Breast epithelium (tissue), 3 donors: ENCODE results near the gene TXNRD1.

Source experiments
- CTCF ChIP-seq, 3 donors: fragments of 450-650 bp; IDR thresholded peaks; one replicate each; pipeline ENCODE4 v1.5.1; 2016 to 2017; ENCODE audit warnings: antibody characterized with exemption in 3 of 3, mild to moderate bottlenecking in 3 of 3, moderate library complexity in 3 of 3
- POLR2A ChIP-seq: fragments of 450-650 bp; IDR thresholded peaks from one replicate; pipeline ENCODE4 v1.6.1; 2016; ENCODE audit warnings: antibody characterized with exemption, mild to moderate bottlenecking, moderate library complexity
- POLR2AphosphoS5 ChIP-seq, 3 donors: sonication (generic); formaldehyde crosslinking; IDR thresholded peaks; one replicate each; pipeline ENCODE4 v1.6.1; 2017; ENCODE audit warnings: antibody characterized with exemption in 3 of 3

GRCh38 chr12:104334581-104334980 lies 119.0 kb downstream of the TXNRD1 start:
- no peak for TF ChIP-seq CTCF (IDR thresholded peaks at IDR 0.05)
- no peak for TF ChIP-seq POLR2AphosphoS5 (IDR thresholded peaks at IDR 0.05)
- TF ChIP-seq POLR2A = no peak
